Trophoblast cell (in vitro differentiated cells and primary cell): Measurements from ENCODE around the gene OMP.

ENCODE experiments used
- DNase-seq, 2 donors: peaks; one replicate each; pipeline ENCODE4 v3.0.0-alpha.2; 2016
- H2AFZ ChIP-seq: 2 replicates; pipeline ENCODE4 v1.6.1; 2013; ENCODE audit warnings: low read length, moderate library complexity, mild to moderate bottlenecking; ENCODE audit not compliant: insufficient read depth, poor library complexity
- H2AK5ac ChIP-seq: 2 replicates; pipeline ENCODE4 v1.6.1; 2013; ENCODE audit warnings: mild to moderate bottlenecking, low read length
- H2BK120ac ChIP-seq: 2 replicates; pipeline ENCODE4 v1.6.1; 2013; ENCODE audit warnings: low read length, mild to moderate bottlenecking, moderate library complexity; ENCODE audit not compliant: insufficient read depth, poor library complexity
- H2BK12ac ChIP-seq: 2 replicates; pipeline ENCODE4 v1.6.1; 2013; ENCODE audit warnings: mild to moderate bottlenecking, low read length, moderate library complexity
- H2BK5ac ChIP-seq: 2 replicates; pipeline ENCODE4 v1.6.1; 2013; ENCODE audit warnings: low read length, low read depth, moderate library complexity, mild to moderate bottlenecking; ENCODE audit not compliant: poor library complexity
- H3K14ac ChIP-seq: 2 replicates; pipeline ENCODE4 v1.6.1; 2013; ENCODE audit warnings: mild to moderate bottlenecking, low read length
- H3K18ac ChIP-seq: 2 replicates; pipeline ENCODE4 v1.6.1; 2013; ENCODE audit warnings: mild to moderate bottlenecking, low read length
- H3K23ac ChIP-seq: 2 replicates; pipeline ENCODE4 v1.6.1; 2013; ENCODE audit warnings: low read length
- H3K27ac ChIP-seq: 2 replicates; pipeline ENCODE4 v1.5.1; 2013; ENCODE audit warnings: low read depth, mild to moderate bottlenecking, inconsistent platforms, low read length, moderate library complexity
- H3K27me3 ChIP-seq: 2 replicates; pipeline ENCODE4 v1.6.1; 2013; ENCODE audit warnings: inconsistent platforms, mild to moderate bottlenecking, low read length, moderate library complexity; ENCODE audit not compliant: insufficient read depth
- H3K36me3 ChIP-seq, 2 experiments: 1 replicate in 1 of 2; 2 replicates in 1 of 2; pipeline ENCODE4 v1.6.1; 2013; ENCODE audit warnings: low read length in 2 of 2, mild to moderate bottlenecking in 2 of 2, moderate library complexity in 1 of 2; ENCODE audit not compliant: insufficient read depth in 2 of 2, control insufficient read depth in 1 of 2
- H3K4ac ChIP-seq: 2 replicates; pipeline ENCODE4 v1.6.1; 2013; ENCODE audit warnings: low read depth, mild to moderate bottlenecking, low read length, moderate library complexity
- H3K4me1 ChIP-seq, 2 experiments: 1 replicate in 1 of 2; 2 replicates in 1 of 2; pipeline ENCODE4 v1.6.1; 2013; ENCODE audit warnings: low read length in 2 of 2, mild to moderate bottlenecking in 2 of 2, moderate library complexity in 1 of 2; ENCODE audit not compliant: insufficient read depth in 2 of 2, control insufficient read depth in 1 of 2
- H3K4me2 ChIP-seq: 2 replicates; pipeline ENCODE4 v1.6.1; 2013; ENCODE audit warnings: inconsistent platforms, mild to moderate bottlenecking, low read length, moderate library complexity
- H3K4me3 ChIP-seq: 2 replicates; pipeline ENCODE4 v1.5.1; 2013; ENCODE audit warnings: mild to moderate bottlenecking, low read depth, low read length, inconsistent platforms
- H3K79me1 ChIP-seq: one replicate; pipeline ENCODE4 v1.6.1; 2013; ENCODE audit warnings: low read length
- H3K79me2 ChIP-seq: 2 replicates; pipeline ENCODE4 v1.6.1; 2013; ENCODE audit warnings: low read length, mild to moderate bottlenecking; ENCODE audit not compliant: control insufficient read depth, insufficient read depth, poor library complexity
- H3K9ac ChIP-seq: 2 replicates; pipeline ENCODE4 v1.6.1; 2013; ENCODE audit warnings: mild to moderate bottlenecking, low read length
- H3K9me3 ChIP-seq: 2 replicates; pipeline ENCODE4 v1.6.1; 2013; ENCODE audit warnings: low read depth, mild to moderate bottlenecking, control low read depth, inconsistent platforms, low read length; ENCODE audit not compliant: insufficient read depth
- H4K12ac ChIP-seq: 2 replicates; pipeline ENCODE4 v1.6.1; 2013; ENCODE audit warnings: low read depth, mild to moderate bottlenecking, low read length, moderate library complexity
- H4K8ac ChIP-seq: 2 replicates; pipeline ENCODE4 v1.6.1; 2013; ENCODE audit warnings: low read depth, mild to moderate bottlenecking, low read length, moderate library complexity
- H4K91ac ChIP-seq: one replicate; pipeline ENCODE4 v1.6.1; 2013; ENCODE audit warnings: low read depth, mild to moderate bottlenecking, low read length, moderate library complexity
- WGBS: extraction: QIAGEN DNeasy Blood & Tissue Kit; methylation state at CpG from one replicate; pipeline ENCODE4 v1.1.7; 2013; ENCODE audit warnings: missing lambda C conversion rate; ENCODE audit not compliant: insufficient read length, insufficient coverage; ENCODE audit errors: extremely low coverage; 5-methylcytosine and 5-hydroxymethylcytosine counted together

The OMP gene

GRCh38 chr11:77103319-77103718 lies 679 bp downstream of the OMP start:
- Histone ChIP-seq H3K4me3 (no peak overlapping the region), H2BK5ac (no peak overlapping the region)

GRCh38 chr11:77104727-77105126 lies 2.1 kb downstream of the OMP start:
- Histone ChIP-seq H3K4me1 (peaks cover 0 to 6% of the 10 kb centered on the region in 2 experiments), H2AK5ac (no peak overlapping the region), H3K4ac (no peak overlapping the region), H2BK12ac (no peak overlapping the region), H2BK120ac (no peak overlapping the region), H4K91ac (no peak overlapping the region), H3K4me3 (no peak overlapping the region), H3K36me3 (no peaks in the 10 kb centered on the region), H4K12ac (no peak overlapping the region), H2BK5ac (no peak overlapping the region), H3K79me2 (no peaks in the 10 kb centered on the region), H3K4me2 (no peak overlapping the region), H3K79me1 (no peaks in the 10 kb centered on the region), H3K27ac (no peak overlapping the region), H3K18ac (no peak overlapping the region), H3K23ac (no peak overlapping the region), H3K14ac (no peak overlapping the region), H2AFZ (no peak overlapping the region), H3K27me3 (no peaks in the 10 kb centered on the region), H3K9me3 (no peaks in the 10 kb centered on the region), H4K8ac (no peak overlapping the region), H3K9ac (no peak overlapping the region)
- WGBS: no CpG with 5 or more reads among the region's 8 CpGs
- no peak for DNase-seq

More at GRCh38 chr11:77103319-77103718, 679 bp downstream of the OMP start:
- H2BK120ac ChIP-seq: no peak overlapping the region
- no peak for DNase-seq
- no peaks in the 10 kb centered on the region for H3K36me3 ChIP-seq
- no peaks in the 10 kb centered on the region for H3K79me2 ChIP-seq
- H3K14ac ChIP-seq: no peak overlapping the region
- H3K79me1 ChIP-seq: no peaks in the 10 kb centered on the region
- H3K9me3 ChIP-seq: no peaks in the 10 kb centered on the region
- H2AFZ ChIP-seq: no peak overlapping the region
- no peak overlapping the region for H3K4me2 ChIP-seq
- H2BK12ac ChIP-seq: no peak overlapping the region
- H4K8ac ChIP-seq: no peak overlapping the region
- H4K12ac ChIP-seq: no peak overlapping the region
- WGBS: no CpG with 5 or more reads among the region's 2 CpGs
- H3K27me3 ChIP-seq: no peaks in the 10 kb centered on the region
- H4K91ac ChIP-seq: no peak overlapping the region
- no peak overlapping the region for H3K27ac ChIP-seq
- H3K9ac ChIP-seq: no peak overlapping the region
- H2AK5ac ChIP-seq: no peak overlapping the region
- no peak overlapping the region for H3K18ac ChIP-seq
- no peak overlapping the region for H3K23ac ChIP-seq
- no peak overlapping the region for H3K4ac ChIP-seq
- H3K4me1 ChIP-seq: peaks cover 0 to 6% of the 10 kb centered on the region in 2 experiments

- no peak for DNase-seq
- Histone ChIP-seq H4K12ac (no peak overlapping the region), H3K4me1 (peaks cover 0 to 6% of the 10 kb centered on the region in 2 experiments), H2AK5ac (no peak overlapping the region), H3K36me3 (no peaks in the 10 kb centered on the region), H2AFZ (no peak overlapping the region), H3K9me3 (no peaks in the 10 kb centered on the region), H3K14ac (no peak overlapping the region), H2BK120ac (no peak overlapping the region), H4K91ac (no peak overlapping the region), H4K8ac (no peak overlapping the region), H3K23ac (no peak overlapping the region), H2BK12ac (no peak overlapping the region), H3K18ac (no peak overlapping the region), H3K27me3 (no peaks in the 10 kb centered on the region), H2BK5ac (no peak overlapping the region), H3K27ac (no peak overlapping the region), H3K4me3 (no peak overlapping the region), H3K4me2 (no peak overlapping the region), H3K9ac (no peak overlapping the region), H3K4ac (no peak overlapping the region), H3K79me2 (no peaks in the 10 kb centered on the region), H3K79me1 (no peaks in the 10 kb centered on the region)
- no CpG with 5 or more reads among the region's 7 CpGs for WGBS
Observed at GRCh38 chr11:77106321-77106720, 3.7 kb downstream of the OMP start.

GRCh38 chr11:77106759-77107158 lies 4.1 kb downstream of the OMP start:
- Histone ChIP-seq H3K4ac (no peak overlapping the region), H3K79me2 (no peaks in the 10 kb centered on the region)
- no CpG with 5 or more reads among the region's 13 CpGs for WGBS

More at GRCh38 chr11:77106759-77107158, 4.1 kb downstream of the OMP start:
- no peak overlapping the region for H3K23ac ChIP-seq
- no peak overlapping the region for H4K12ac ChIP-seq
- H3K9ac ChIP-seq: no peak overlapping the region
- no peak overlapping the region for H3K27ac ChIP-seq
- H2BK5ac ChIP-seq: no peak overlapping the region
- H3K14ac ChIP-seq: no peak overlapping the region
- H2AK5ac ChIP-seq: no peak overlapping the region
- H2AFZ ChIP-seq: no peak overlapping the region
- no peak overlapping the region for H4K91ac ChIP-seq
- no peak overlapping the region for H2BK12ac ChIP-seq
- H3K79me1 ChIP-seq: no peaks in the 10 kb centered on the region
- no peak overlapping the region for H3K4me3 ChIP-seq
- H2BK120ac ChIP-seq: no peak overlapping the region
- H4K8ac ChIP-seq: no peak overlapping the region
- no peak for DNase-seq
- no peaks in the 10 kb centered on the region for H3K27me3 ChIP-seq
- no peaks in the 10 kb centered on the region for H3K9me3 ChIP-seq
- no peaks in the 10 kb centered on the region for H3K36me3 ChIP-seq
- H3K4me1 ChIP-seq: peaks cover 0 to 6% of the 10 kb centered on the region in 2 experiments
- H3K4me2 ChIP-seq: no peak overlapping the region
- no peak overlapping the region for H3K18ac ChIP-seq
